Mesenchymal stem cell (in vitro differentiated cells and primary cell): ENCODE results near the gene DOK7.
A peak's percentile ranks its signal among the peaks of the same experiment; 100 is the strongest.

Experiments used
- DNase-seq: peaks from one replicate; pipeline ENCODE4 v3.0.0-alpha.2; 2013
- H2AFZ ChIP-seq: one replicate; pipeline ENCODE4 v1.6.1; 2013; ENCODE audit warnings: low read depth, mild to moderate bottlenecking, control low read depth, inconsistent platforms, low read length, moderate library complexity
- H2AK5ac ChIP-seq: 2 replicates; pipeline ENCODE4 v1.6.1; 2013; ENCODE audit warnings: low read length, moderate library complexity, mild to moderate bottlenecking, inconsistent platforms; ENCODE audit not compliant: severe bottlenecking
- H2BK120ac ChIP-seq: one replicate; pipeline ENCODE4 v1.6.1; 2013; ENCODE audit warnings: low read depth, mild to moderate bottlenecking, inconsistent platforms, low read length, moderate library complexity
- H2BK12ac ChIP-seq, 2 experiments: one replicate each; pipeline ENCODE4 v1.6.1; 2013; ENCODE audit warnings: inconsistent platforms in 2 of 2, low read length in 2 of 2, mild to moderate bottlenecking in 2 of 2, moderate library complexity in 2 of 2, control low read depth in 1 of 2
- H2BK15ac ChIP-seq: one replicate; pipeline ENCODE4 v1.6.1; 2013; ENCODE audit warnings: mild to moderate bottlenecking, low read depth, inconsistent platforms; ENCODE audit not compliant: poor library complexity, severe bottlenecking
- H2BK5ac ChIP-seq: 2 replicates; pipeline ENCODE4 v1.6.1; 2013; ENCODE audit warnings: low read depth, mild to moderate bottlenecking, low read length, control low read depth, inconsistent platforms; ENCODE audit not compliant: poor library complexity, severe bottlenecking
- H3K14ac ChIP-seq, 2 experiments: one replicate each; pipeline ENCODE4 v1.6.1; 2013; ENCODE audit warnings: inconsistent platforms in 2 of 2, low read length in 2 of 2, control low read depth in 1 of 2, mild to moderate bottlenecking in 1 of 2, moderate library complexity in 1 of 2
- H3K18ac ChIP-seq, 2 experiments: one replicate each; pipeline ENCODE4 v1.6.1; 2013; ENCODE audit warnings: inconsistent platforms in 2 of 2, low read length in 2 of 2, control low read depth in 1 of 2, low read depth in 1 of 2, mild to moderate bottlenecking in 1 of 2
- H3K23ac ChIP-seq, 2 experiments: one replicate each; pipeline ENCODE4 v1.6.1; 2013; ENCODE audit warnings: inconsistent platforms in 2 of 2, low read length in 2 of 2, mild to moderate bottlenecking in 2 of 2, moderate library complexity in 2 of 2, control low read depth in 1 of 2
- H3K27ac ChIP-seq: 2 replicates; pipeline ENCODE4 v1.5.1; 2013; ENCODE audit warnings: mild to moderate bottlenecking, moderate library complexity, low read length, control low read depth, inconsistent platforms; ENCODE audit not compliant: poor library complexity, severe bottlenecking
- H3K27me3 ChIP-seq, 2 experiments: 2 replicates each; pipeline versions ENCODE4 v1.6.1 to v1.7.0; 2013; ENCODE audit warnings: low read length in 2 of 2, mild to moderate bottlenecking in 2 of 2, moderate library complexity in 2 of 2, control low read depth in 1 of 2, inconsistent platforms in 1 of 2; ENCODE audit not compliant: control insufficient read depth in 1 of 2, insufficient read depth in 1 of 2
- H3K36me3 ChIP-seq, 2 experiments: 2 replicates each; pipeline versions ENCODE4 v1.6.1 to v1.7.0; 2013; ENCODE audit warnings: low read length in 2 of 2, control low read depth in 1 of 2, inconsistent platforms in 1 of 2, low read depth in 1 of 2, mild to moderate bottlenecking in 1 of 2; ENCODE audit not compliant: insufficient read depth in 2 of 2, control insufficient read depth in 1 of 2
- H3K4ac ChIP-seq, 2 experiments: one replicate each; pipeline ENCODE4 v1.6.1; 2013; ENCODE audit warnings: inconsistent platforms in 2 of 2, low read length in 2 of 2, mild to moderate bottlenecking in 2 of 2, moderate library complexity in 2 of 2, control low read depth in 1 of 2, low read depth in 1 of 2
- H3K4me1 ChIP-seq: 2 replicates; pipeline ENCODE4 v1.6.1; 2013; ENCODE audit warnings: low read depth, low read length, control low read depth; ENCODE audit not compliant: control insufficient read depth, insufficient read depth
- H3K4me2 ChIP-seq: 2 replicates; pipeline ENCODE4 v1.6.1; 2013; ENCODE audit warnings: low read length, mild to moderate bottlenecking, inconsistent platforms; ENCODE audit not compliant: poor library complexity, severe bottlenecking
- H3K4me3 ChIP-seq, 2 experiments: 2 replicates each; pipeline versions ENCODE4 v1.5.1 to v1.7.0; 2013; ENCODE audit warnings: low read length in 2 of 2, mild to moderate bottlenecking in 2 of 2, control low read depth in 1 of 2, low read depth in 1 of 2; ENCODE audit not compliant: insufficient read depth in 1 of 2
- H3K79me1 ChIP-seq: replicated peaks from 2 replicates; pipeline ENCODE4 v1.6.1; 2013; ENCODE audit warnings: mild to moderate bottlenecking, control low read depth, low read length, inconsistent platforms; ENCODE audit not compliant: poor library complexity, severe bottlenecking
- H3K9ac ChIP-seq: 2 replicates; pipeline ENCODE4 v1.7.0; 2013; ENCODE audit warnings: mild to moderate bottlenecking, low read length, moderate library complexity
- H3K9me3 ChIP-seq: 2 replicates; pipeline ENCODE4 v1.7.0; 2013; ENCODE audit warnings: mild to moderate bottlenecking, low read length; ENCODE audit not compliant: control insufficient read depth
- H4K8ac ChIP-seq: one replicate; pipeline ENCODE4 v1.6.1; 2013; ENCODE audit warnings: inconsistent platforms, mild to moderate bottlenecking, low read length, moderate library complexity
- H4K91ac ChIP-seq: one replicate; pipeline ENCODE4 v1.6.1; 2013; ENCODE audit warnings: mild to moderate bottlenecking, low read length, inconsistent platforms
- WGBS: methylation state at CpG from one replicate; pipeline ENCODE4 v1.1.7; 2013; ENCODE audit warnings: mixed read lengths; 5-methylcytosine and 5-hydroxymethylcytosine counted together

Gene DOK7

DNA sequence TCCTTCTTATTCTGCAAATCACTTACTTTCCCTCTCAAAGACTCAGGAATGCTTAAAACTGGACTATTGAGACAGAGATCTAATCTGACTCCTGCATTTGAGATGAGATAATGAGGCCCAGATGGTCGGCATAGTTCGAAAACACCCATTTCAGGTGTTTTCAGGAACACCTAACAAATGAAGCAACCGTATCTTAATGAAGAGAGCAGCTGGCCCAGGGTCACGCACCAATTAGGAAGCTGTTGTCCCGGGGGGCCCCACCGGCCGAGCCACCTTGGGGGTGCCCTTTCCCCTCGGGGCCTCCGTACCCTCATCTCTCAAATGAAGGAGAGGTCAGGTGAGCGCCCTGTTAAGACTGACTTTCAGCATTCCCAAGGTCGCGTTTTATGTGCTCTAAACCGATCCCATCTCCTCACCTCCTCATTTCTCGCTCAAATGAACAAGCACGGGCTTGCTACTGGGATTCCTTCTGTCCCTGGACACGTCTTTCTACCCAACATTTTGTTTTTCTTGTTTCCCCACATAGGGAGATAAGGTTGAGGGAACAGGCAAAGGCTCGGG lies 68.3 kb downstream of the DOK7 start:
- Histone ChIP-seq H2BK120ac (no peak overlapping the region), H2BK12ac (no peak overlapping the region), H3K36me3 (peaks cover 7 to 39% of the 10 kb centered on the region in 2 experiments), H2BK5ac (no peak overlapping the region), H3K27me3 (peaks cover 5 to 9% of the 10 kb centered on the region in 2 experiments), H3K18ac (no peak overlapping the region), H3K9me3 (no peaks in the 10 kb centered on the region), H3K14ac (peak overlapping the region in 1 of 2 experiments; percentile 89), H3K4me3 (peak overlapping the region; percentile 89 to 93), H3K79me1 (peaks cover 45% of the 10 kb centered on the region), H4K8ac (no peak overlapping the region), H3K9ac (peak overlapping the region; percentile 88), H3K23ac (no peak overlapping the region), H3K27ac (no peak overlapping the region), H4K91ac (no peak overlapping the region), H3K4ac (no peak overlapping the region), H3K4me2 (peak overlapping the region; percentile 95), H2AFZ (peak overlapping the region; percentile 99), H2BK15ac (no peak overlapping the region), H2AK5ac (no peak overlapping the region), H3K4me1 (peaks cover 26% of the 10 kb centered on the region)
- WGBS, result 36% methylated on average over 16 of the region's 17 CpGs
- no peak for DNase-seq

DNA sequence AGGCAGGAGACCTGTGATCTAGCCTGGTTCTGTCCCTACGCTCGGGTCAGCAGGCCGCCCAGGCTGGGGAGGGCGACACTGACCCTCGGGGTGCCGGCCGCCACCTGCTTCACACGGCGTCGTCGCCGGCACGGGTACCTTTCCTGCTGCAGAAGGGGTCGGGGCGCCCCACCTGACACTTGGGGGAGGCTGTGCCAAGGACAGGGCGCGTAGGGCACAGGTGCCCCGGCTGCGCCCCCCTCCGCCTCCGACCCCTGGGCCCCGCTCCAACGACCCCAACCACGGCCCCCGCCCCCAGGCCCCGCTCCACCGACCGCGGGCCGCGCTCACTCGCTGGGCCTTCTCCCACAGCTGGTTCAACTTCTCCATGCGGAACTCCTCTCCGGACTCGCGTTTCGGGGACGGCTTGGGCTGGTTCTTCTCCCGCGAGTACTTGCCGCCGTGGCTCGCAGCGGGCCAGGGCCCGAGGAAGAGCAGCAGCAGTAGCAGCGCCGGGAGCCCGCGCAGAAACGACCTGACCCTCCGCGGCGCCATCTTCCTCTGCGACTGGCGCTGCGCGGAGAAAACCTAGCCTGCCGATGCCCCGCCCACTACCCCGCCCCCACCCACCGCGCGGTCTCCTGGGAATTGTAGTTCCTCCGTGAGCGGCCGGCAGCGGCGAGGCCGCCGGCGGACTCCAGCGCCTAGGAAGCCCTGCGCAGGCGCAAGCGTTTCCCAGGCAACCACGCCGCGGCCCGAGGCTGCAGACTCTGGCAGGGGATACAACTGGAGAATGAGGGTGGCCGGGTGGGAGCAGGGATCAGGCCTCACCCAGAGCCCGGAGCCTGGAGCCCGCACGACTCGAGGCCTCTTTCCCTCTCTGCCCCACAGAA lies 69.0 kb downstream of the DOK7 start, which contains the start of gene LRPAP1:
Gene LRPAP1 (minus strand): TSS at position 544 of the 872 bp plus-strand sequence. CDS start 10 bp downstream, at position 534.
- peak within 1 kb of the TSS; percentile 52 for H4K8ac ChIP-seq
- peak within 1 kb of the TSS in 1 of 2 experiments; percentile 95 for H3K23ac ChIP-seq
- H2AK5ac ChIP-seq, result no peak within 1 kb of the TSS
- 1% methylated on average over 42 of the region's 84 CpGs for WGBS
- no peak within 1 kb of the TSS for H2BK5ac ChIP-seq
- H2BK15ac ChIP-seq, result no peak within 1 kb of the TSS
- peaks cover 7 to 34% of the 10 kb centered on the region in 2 experiments for H3K36me3 ChIP-seq
- H3K4me3 ChIP-seq, result peak within 1 kb of the TSS; percentile 89 to 93
- peak within 1 kb of the TSS; percentile 88 for H3K9ac ChIP-seq
- H3K4me1 ChIP-seq, result peaks cover 26% of the 10 kb centered on the region
- H3K4me2 ChIP-seq, result peak within 1 kb of the TSS; percentile 99
- H2BK120ac ChIP-seq, result no peak within 1 kb of the TSS
- no peak within 1 kb of the TSS for H3K27ac ChIP-seq
- H3K9me3 ChIP-seq, result no peaks in the 10 kb centered on the region
- H3K4ac ChIP-seq, result peak within 1 kb of the TSS in 1 of 2 experiments; percentile 81
- H2BK12ac ChIP-seq, result no peak within 1 kb of the TSS
- peaks cover 5 to 9% of the 10 kb centered on the region in 2 experiments for H3K27me3 ChIP-seq
- H3K79me1 ChIP-seq, result peaks cover 38% of the 10 kb centered on the region
- peak within 1 kb of the TSS; percentile 99 for H2AFZ ChIP-seq
- peak; percentile 89 for DNase-seq
- H4K91ac ChIP-seq, result peak within 1 kb of the TSS; percentile 41
- peak within 1 kb of the TSS; percentile 54 to 90 for H3K18ac ChIP-seq
- peak within 1 kb of the TSS in 1 of 2 experiments; percentile 89 for H3K14ac ChIP-seq

GRCh38 chr4:3532751-3533422 lies 69.8 kb downstream of the DOK7 start:
- H3K27ac ChIP-seq, result no peak overlapping the region
- H3K23ac ChIP-seq, result no peak overlapping the region
- H3K27me3 ChIP-seq, result peaks cover 5 to 9% of the 10 kb centered on the region in 2 experiments
- H3K18ac ChIP-seq, result no peak overlapping the region
- no peak for DNase-seq
- H4K91ac ChIP-seq, result no peak overlapping the region
- peak overlapping the region; percentile 99 for H3K4me2 ChIP-seq
- peaks cover 7 to 26% of the 10 kb centered on the region in 2 experiments for H3K36me3 ChIP-seq
- H3K79me1 ChIP-seq, result peaks cover 31% of the 10 kb centered on the region
- peaks cover 20% of the 10 kb centered on the region for H3K4me1 ChIP-seq
- peak overlapping the region; percentile 30 for H4K8ac ChIP-seq
- 19% methylated on average over 38 of the region's 42 CpGs for WGBS
- no peak overlapping the region for H2BK120ac ChIP-seq
- peak overlapping the region; percentile 92 for H2AFZ ChIP-seq
- no peak overlapping the region for H2BK15ac ChIP-seq
- no peak overlapping the region for H2AK5ac ChIP-seq
- H3K4me3 ChIP-seq, result peak overlapping the region; percentile 49 to 80
- H2BK5ac ChIP-seq, result no peak overlapping the region
- no peak overlapping the region for H3K14ac ChIP-seq
- no peak overlapping the region for H3K4ac ChIP-seq
- no peaks in the 10 kb centered on the region for H3K9me3 ChIP-seq
- peak overlapping the region; percentile 76 for H3K9ac ChIP-seq
- H2BK12ac ChIP-seq, result no peak overlapping the region
